K562 (cell line): ENCODE measurements around the gene GPR183. TPM values are rescaled to one million over a fixed set of nuclear protein-coding genes. Genes with fewer than 3 reads are reported as not detected.

ENCODE experiments used
- ATAC-seq: fragments of 200-7000 bp; cut with Tn5 transposase; 3 replicates; pipeline ENCODE4 v1.9.1; 2020; ENCODE audit warnings: moderate library complexity
- BruUV-seq: library from RNA; stranded (reverse); fragments of 400-500 nt; replicated peaks from 2 replicates; lab custom pipeline; 2021; lab: Mats Ljungman, UMichigan
- CTCF ChIA-PET: fragments of 300-600 bp; formaldehyde crosslinking; extraction: SDS; loops from one replicate; lab custom pipeline; 2021; ENCODE audit warnings: low intra/inter-chr PET ratio; lab: Yijun Ruan, JAX
- POLR2A ChIA-PET: fragments of 300-600, 350-650 bp; sonication (Branson Sonifier 250); formaldehyde crosslinking; extraction: SDS; loops from one replicate; lab custom pipeline; 2021; ENCODE audit warnings: antibody characterized with exemption, inconsistent platforms; lab: Yijun Ruan, JAX
- DNase-seq, 4 experiments: peaks; one replicate each; pipeline versions ENCODE4 v3.0.0 to v3.0.0-alpha.2; 2011 to 2018; ENCODE audit warnings: low spot score in 3 of 4, mixed read lengths in 3 of 4; ENCODE audit errors: extremely low read depth in 1 of 4
- FAIRE-seq: peaks from 2 replicates; lab custom pipeline; 2011; peaks lifted over from hg19 to GRCh38; lab: Jason Lieb, UNC
- H2AFZ ChIP-seq: 2 replicates; pipeline ENCODE4 v1.6.0; 2011; ENCODE audit warnings: low read depth, low read length, control low read depth, inconsistent platforms
- H3K27ac ChIP-seq: fragments of 200-600 bp; 3 replicates; pipeline ENCODE4 v1.8.0; 2011; ENCODE audit warnings: low read depth, mild to moderate bottlenecking, control low read depth, inconsistent platforms, low read length, moderate library complexity, mixed read lengths; ENCODE audit errors: extremely low read depth
- H3K27me3 ChIP-seq, 2 experiments: fragments of 300-600 bp in 1 of 2; 2 replicates in 1 of 2; 3 replicates in 1 of 2; pipeline versions ENCODE4 v1.6.0 to v1.8.0; 2011; ENCODE audit warnings: inconsistent platforms in 2 of 2, low read length in 2 of 2, mild to moderate bottlenecking in 1 of 2, mixed read lengths in 1 of 2, moderate library complexity in 1 of 2; ENCODE audit not compliant: control insufficient read depth in 2 of 2, insufficient read depth in 2 of 2
- H3K36me3 ChIP-seq: fragments of 300-600 bp; 3 replicates; pipeline ENCODE4 v1.8.0; 2011; ENCODE audit warnings: mild to moderate bottlenecking, low read length, inconsistent platforms; ENCODE audit not compliant: control insufficient read depth, insufficient read depth
- H3K4me1 ChIP-seq, 2 experiments: fragments of 200-600 bp in 1 of 2; replicated peaks in 1 of 2; 2 replicates in 1 of 2; 3 replicates in 1 of 2; pipeline versions ENCODE4 v1.5.1 to v1.8.0; 2011; ENCODE audit warnings: inconsistent platforms in 2 of 2, low read length in 2 of 2, mild to moderate bottlenecking in 1 of 2, mixed read lengths in 1 of 2, moderate library complexity in 1 of 2; ENCODE audit not compliant: control insufficient read depth in 2 of 2, insufficient read depth in 2 of 2
- H3K4me2 ChIP-seq: 2 replicates; pipeline ENCODE4 v1.6.1; 2011; ENCODE audit warnings: low read length, control low read depth, inconsistent platforms, mixed read lengths; ENCODE audit not compliant: insufficient read depth
- H3K4me3 ChIP-seq: fragments of 200-600 bp; sonication (generic), shearing (Covaris generic); 2 replicates; pipeline ENCODE4 v1.5.1; 2016; ENCODE audit warnings: control low read depth, inconsistent platforms
- H3K79me2 ChIP-seq: fragments of 200-600 bp; 3 replicates; pipeline ENCODE4 v1.8.0; 2011; ENCODE audit warnings: low read length, inconsistent platforms; ENCODE audit not compliant: control insufficient read depth, insufficient read depth
- H3K9ac ChIP-seq, 2 experiments: 2 replicates each; pipeline versions ENCODE4 v1.6.0 to v1.6.1; 2011; ENCODE audit warnings: low read depth in 2 of 2, low read length in 2 of 2, control low read depth in 1 of 2, inconsistent platforms in 1 of 2, mild to moderate bottlenecking in 1 of 2, mixed read lengths in 1 of 2; ENCODE audit not compliant: insufficient read depth in 1 of 2
- H3K9me1 ChIP-seq: one replicate; pipeline ENCODE4 v1.6.0; 2011; ENCODE audit warnings: inconsistent platforms, mild to moderate bottlenecking, low read length, moderate library complexity; ENCODE audit not compliant: control insufficient read depth, insufficient read depth
- H3K9me3 ChIP-seq: replicated peaks from 2 replicates; pipeline ENCODE4 v1.5.1; 2011; ENCODE audit warnings: low read depth, low read length, inconsistent platforms; ENCODE audit not compliant: control insufficient read depth, insufficient read depth
- H4K20me1 ChIP-seq: replicated peaks from 2 replicates; pipeline ENCODE4 v1.6.1; 2011; ENCODE audit warnings: low read length, inconsistent platforms, mixed read lengths; ENCODE audit not compliant: control insufficient read depth, insufficient read depth
- BDP1 ChIP-seq: IDR thresholded peaks from 3 replicates; pipeline ENCODE4 v1.6.1; 2011; ENCODE audit not compliant: insufficient read length, insufficient read depth
- PCBP2 ChIP-seq: fragments of 200-400 bp; formaldehyde crosslinking; IDR thresholded peaks from 2 replicates; pipeline ENCODE4 v1.6.1; 2018; ENCODE audit warnings: low read length, low read depth, mild to moderate bottlenecking, moderate library complexity; ENCODE audit not compliant: poor library complexity, severe bottlenecking
- WGBS: fragments of 100-300 bp; shearing (Covaris generic); methylation state at CpG from one replicate; pipeline ENCODE4 v1.1.6; 2016; ENCODE audit warnings: low coverage, mixed read lengths; ENCODE audit not compliant: insufficient coverage; ENCODE audit errors: missing lambda C conversion rate; 5-methylcytosine and 5-hydroxymethylcytosine counted together
- in situ Hi-C: fragments of 300-500 bp; cut with MboI; formaldehyde crosslinking; loops from 4 replicates; pipeline ENCODE4 v1.15.0; 2018; ENCODE audit warnings: inconsistent platforms, mixed read lengths
- intact Hi-C: fragments of 100-400 bp; cut with micrococcal nuclease; formaldehyde crosslinking; loops from 2 replicates; pipeline ENCODE4 v1.14.2; 2022
- polyA plus RNA-seq, 8 experiments: library from polyadenylated mRNA; depleted of rRNA in 4 of 8; stranded (reverse) in 5 of 8; unstranded in 3 of 8; fragments of >200 nt; fragmentation: Nextera tagmentation in 2 of 8; fragmentation: Illumina TruSeq in 1 of 8; extraction: Ambion mirVana in 2 of 8; extraction: Trizol in 1 of 8; gene quantifications; 2 replicates each; pipeline versions ENCODE4 v1.2.1 to v1.2.3, GENCODE V29; 2011 to 2014; ENCODE audit warnings: inconsistent platforms in 1 of 8, missing spikeins in 1 of 8
- total RNA-seq, 7 experiments: library from RNA; depleted of rRNA in 6 of 7; stranded (reverse); fragments of >200 nt in 6 of 7; fragmentation: Illumina TruSeq in 2 of 7; extraction: Trizol in 2 of 7; gene quantifications; 2 replicates each; pipeline versions ENCODE4 v1.2.1 to v1.2.3, GENCODE V29; 2011 to 2021; ENCODE audit warnings: low replicate concordance in 1 of 7
- TF ChIP-seq, protein P1 (sequence below): sonication (generic); IDR thresholded peaks from 2 replicates; pipeline ENCODE4 v1.6.1; 2016
- TF ChIP-seq, protein P2 (sequence below): sonication (generic); formaldehyde crosslinking; IDR thresholded peaks from 2 replicates; pipeline ENCODE4 v1.8.1; 2023; ENCODE audit warnings: mild to moderate bottlenecking, missing genetic modification reagents

The GPR183 gene
- total and polyA plus RNA-seq, 9 of the 15 experiments (the other 6 are each of a cell fraction or from before 2014, with no cell fraction given) = 1.3 to 10.2 (median 3.7) TPM

DNA sequence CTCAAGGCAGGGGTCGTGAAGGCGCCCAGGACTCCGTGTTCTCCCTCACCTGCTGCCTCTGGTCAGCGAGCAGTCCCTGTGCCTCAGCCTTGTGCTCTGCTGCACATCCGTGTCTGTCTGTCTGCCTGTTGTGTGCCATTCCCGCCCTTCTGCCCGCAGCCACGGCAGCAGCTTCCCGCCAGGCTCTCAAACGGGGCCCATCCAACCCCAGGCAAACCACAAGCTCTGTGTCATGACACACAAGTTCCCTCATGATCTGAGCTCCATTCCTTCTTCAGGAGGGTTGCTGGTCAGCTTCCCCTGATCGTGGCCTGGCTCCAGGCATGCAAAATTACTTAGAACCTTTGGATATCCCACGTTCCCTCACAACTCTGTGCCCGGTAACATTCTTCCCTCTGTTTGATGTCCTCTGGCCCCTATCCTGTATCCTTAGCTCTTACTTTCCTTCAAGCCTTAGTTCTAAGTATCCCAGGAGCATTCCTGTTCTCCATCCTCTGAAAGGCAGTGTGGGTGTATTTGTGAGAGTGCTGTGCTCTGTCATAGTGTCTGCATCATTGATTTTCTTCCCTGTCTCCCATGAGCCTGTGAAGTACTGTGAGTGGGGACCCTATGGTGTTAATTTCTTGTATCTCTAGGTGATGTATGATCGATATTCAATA is 3.2 kb downstream of the GPR183 start:
- WGBS = 80% methylated on average over 12 of the region's 14 CpGs
- CTCF ChIA-PET = no interaction called here
- POLR2A ChIA-PET = interaction anchor here (0.8 to 2.1 kb wide), 2 partner anchors 17 to 21 kb away, joined by 3 to 4 read pairs; no protein-coding TSS in a partner anchor
- H3K9ac ChIP-seq = no peak overlapping the region
- TF ChIP-seq, protein P1, sequence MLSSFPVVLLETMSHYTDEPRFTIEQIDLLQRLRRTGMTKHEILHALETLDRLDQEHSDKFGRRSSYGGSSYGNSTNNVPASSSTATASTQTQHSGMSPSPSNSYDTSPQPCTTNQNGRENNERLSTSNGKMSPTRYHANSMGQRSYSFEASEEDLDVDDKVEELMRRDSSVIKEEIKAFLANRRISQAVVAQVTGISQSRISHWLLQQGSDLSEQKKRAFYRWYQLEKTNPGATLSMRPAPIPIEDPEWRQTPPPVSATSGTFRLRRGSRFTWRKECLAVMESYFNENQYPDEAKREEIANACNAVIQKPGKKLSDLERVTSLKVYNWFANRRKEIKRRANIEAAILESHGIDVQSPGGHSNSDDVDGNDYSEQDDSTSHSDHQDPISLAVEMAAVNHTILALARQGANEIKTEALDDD = no peak
- TF ChIP-seq PCBP2 = no peak
- TF ChIP-seq, protein P2, sequence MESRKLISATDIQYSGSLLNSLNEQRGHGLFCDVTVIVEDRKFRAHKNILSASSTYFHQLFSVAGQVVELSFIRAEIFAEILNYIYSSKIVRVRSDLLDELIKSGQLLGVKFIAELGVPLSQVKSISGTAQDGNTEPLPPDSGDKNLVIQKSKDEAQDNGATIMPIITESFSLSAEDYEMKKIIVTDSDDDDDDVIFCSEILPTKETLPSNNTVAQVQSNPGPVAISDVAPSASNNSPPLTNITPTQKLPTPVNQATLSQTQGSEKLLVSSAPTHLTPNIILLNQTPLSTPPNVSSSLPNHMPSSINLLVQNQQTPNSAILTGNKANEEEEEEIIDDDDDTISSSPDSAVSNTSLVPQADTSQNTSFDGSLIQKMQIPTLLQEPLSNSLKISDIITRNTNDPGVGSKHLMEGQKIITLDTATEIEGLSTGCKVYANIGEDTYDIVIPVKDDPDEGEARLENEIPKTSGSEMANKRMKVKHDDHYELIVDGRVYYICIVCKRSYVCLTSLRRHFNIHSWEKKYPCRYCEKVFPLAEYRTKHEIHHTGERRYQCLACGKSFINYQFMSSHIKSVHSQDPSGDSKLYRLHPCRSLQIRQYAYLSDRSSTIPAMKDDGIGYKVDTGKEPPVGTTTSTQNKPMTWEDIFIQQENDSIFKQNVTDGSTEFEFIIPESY (CRISPR knock-in tag) = 0 out of 2 replicates have a peak, but pooled peaks have one; percentile 48
- TF ChIP-seq BDP1 = no peak
- TF ChIP-seq, all 486 proteins: peak for 1
- in situ Hi-C loops (no loop called here), intact Hi-C loops (no loop called here)
- no peaks in the 10 kb centered on the region for H3K27me3 ChIP-seq
- no peak overlapping the region for H3K27ac ChIP-seq
- peaks cover 41% of the 10 kb centered on the region for H3K79me2 ChIP-seq
- H3K4me2 ChIP-seq = no peak overlapping the region
- no peaks in the 10 kb centered on the region for H3K9me1 ChIP-seq
- no peaks in the 10 kb centered on the region for H4K20me1 ChIP-seq
- no TSS peak for BruUV-seq
- no peak overlapping the region for H2AFZ ChIP-seq
- no peak for ATAC-seq
- no peak for FAIRE-seq
- H3K4me1 ChIP-seq = peaks cover 3 to 15% of the 10 kb centered on the region in 2 experiments; a peak in 4 of 5 replicates
- H3K4me3 ChIP-seq = no peak overlapping the region
- H3K9me3 ChIP-seq = no peaks in the 10 kb centered on the region
- DNase-seq = no peak
- H3K36me3 ChIP-seq = peaks cover 14% of the 10 kb centered on the region; the same call in 1 of the 3 replicates
